Muscle of leg (tissue), 11 donors: ENCODE data around the gene RASSF7. TPM values are rescaled to one million over a fixed set of nuclear protein-coding genes. Genes with fewer than 3 reads are reported as not detected.

Source experiments
- DNase-seq: peaks from one replicate; pipeline ENCODE4 v3.0.0; 2013
- H3K27ac ChIP-seq: one replicate; pipeline ENCODE4 v1.5.1; 2013; ENCODE audit warnings: mild to moderate bottlenecking, low read length, control low read depth
- H3K27me3 ChIP-seq: one replicate; pipeline ENCODE4 v1.6.1; 2013; ENCODE audit warnings: low read length; ENCODE audit not compliant: control insufficient read depth, insufficient read depth
- H3K36me3 ChIP-seq: one replicate; pipeline ENCODE4 v1.6.1; 2013; ENCODE audit warnings: low read length; ENCODE audit not compliant: control insufficient read depth, insufficient read depth
- H3K4me1 ChIP-seq: one replicate; pipeline ENCODE4 v1.6.1; 2013; ENCODE audit warnings: low read length; ENCODE audit not compliant: control insufficient read depth, insufficient read depth
- H3K4me3 ChIP-seq: one replicate; pipeline ENCODE4 v1.5.1; 2013; ENCODE audit warnings: low read length, control low read depth
- H3K9me3 ChIP-seq: replicated peaks from 2 replicates; pipeline ENCODE4 v1.6.1; 2013; ENCODE audit warnings: low read depth, low read length; ENCODE audit not compliant: control insufficient read depth
- WGBS: methylation state at CpG from one replicate; pipeline ENCODE4 v1.1.5; 2013; ENCODE audit warnings: missing lambda C conversion rate; ENCODE audit not compliant: insufficient coverage; 5-methylcytosine and 5-hydroxymethylcytosine counted together
- polyA plus RNA-seq, 8 donors: library from polyadenylated mRNA; unstranded; fragments of 120-200 nt; gene quantifications; one replicate each; pipeline versions ENCODE4 v1.2.1 to v1.2.3, GENCODE V29; 2013; ENCODE audit warnings: inconsistent platforms in 1 of 8, low replicate concordance in 1 of 8; ENCODE audit not compliant: insufficient read length in 8 of 8, insufficient read depth in 1 of 8
- total RNA-seq: library from RNA; stranded (reverse); fragments of 120-200 nt; gene quantifications from one replicate; pipeline ENCODE4 v1.2.4, GENCODE V29; 2013

RASSF7 gene
- total and polyA plus RNA-seq, 9 donors = 2.3 to 4.4 (median 2.6) TPM

DNA sequence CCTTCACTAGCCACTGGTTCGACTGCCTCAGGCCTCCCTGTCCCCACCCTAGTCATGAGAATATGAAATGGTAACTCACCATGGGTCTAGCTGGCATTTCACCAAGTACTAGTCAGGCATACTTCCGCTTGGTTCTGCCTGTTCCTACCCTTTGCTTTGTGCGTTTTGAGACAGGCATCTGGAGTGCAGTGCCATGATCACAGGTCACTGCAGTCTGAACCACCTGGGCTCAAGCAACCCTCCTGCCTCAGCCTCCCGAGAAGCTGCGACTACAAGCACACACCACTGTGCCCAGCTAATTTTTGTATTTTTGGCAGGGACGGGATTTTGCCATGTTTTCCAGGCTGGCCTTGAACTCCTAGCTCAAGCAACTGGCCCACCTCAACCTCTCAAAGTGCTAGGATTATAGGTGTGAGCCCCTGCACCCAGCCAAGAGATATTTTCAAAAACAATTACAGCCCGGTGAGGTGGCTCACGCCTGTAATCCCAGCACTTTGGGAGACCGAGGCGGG, 39.5 kb upstream of the RASSF7 start:
- H3K9me3 ChIP-seq = no peaks in the 10 kb centered on the region
- H3K27me3 ChIP-seq = no peaks in the 10 kb centered on the region
- peaks cover 6% of the 10 kb centered on the region for H3K4me1 ChIP-seq
- WGBS = 87% methylated on average over 5 of the region's 10 CpGs
- no peak overlapping the region for H3K4me3 ChIP-seq
- no peaks in the 10 kb centered on the region for H3K36me3 ChIP-seq
- no peak for DNase-seq
- no peak overlapping the region for H3K27ac ChIP-seq

- Histone ChIP-seq H3K27me3 (no peaks in the 10 kb centered on the region), H3K4me1 (peaks cover 24% of the 10 kb centered on the region), H3K36me3 (peaks cover 8% of the 10 kb centered on the region), H3K27ac (no peak overlapping the region), H3K4me3 (no peak overlapping the region), H3K9me3 (no peaks in the 10 kb centered on the region)
- DNase-seq = no peak
- 72% methylated on average over 9 of the region's 17 CpGs for WGBS
Measured at GRCh38 chr11:526192-526591, 34.6 kb upstream of the RASSF7 start.

- no peak for DNase-seq
- peaks cover 29% of the 10 kb centered on the region for H3K36me3 ChIP-seq
- peak overlapping the region; percentile 63 for H3K27ac ChIP-seq
- H3K27me3 ChIP-seq = no peaks in the 10 kb centered on the region
- 79% methylated on average over 25 of the region's 30 CpGs for WGBS
- H3K9me3 ChIP-seq = no peaks in the 10 kb centered on the region
- H3K4me3 ChIP-seq = no peak overlapping the region
- peaks cover 36% of the 10 kb centered on the region for H3K4me1 ChIP-seq
Measured at GRCh38 chr11:528166-528814, 32.5 kb upstream of the RASSF7 start.

DNA sequence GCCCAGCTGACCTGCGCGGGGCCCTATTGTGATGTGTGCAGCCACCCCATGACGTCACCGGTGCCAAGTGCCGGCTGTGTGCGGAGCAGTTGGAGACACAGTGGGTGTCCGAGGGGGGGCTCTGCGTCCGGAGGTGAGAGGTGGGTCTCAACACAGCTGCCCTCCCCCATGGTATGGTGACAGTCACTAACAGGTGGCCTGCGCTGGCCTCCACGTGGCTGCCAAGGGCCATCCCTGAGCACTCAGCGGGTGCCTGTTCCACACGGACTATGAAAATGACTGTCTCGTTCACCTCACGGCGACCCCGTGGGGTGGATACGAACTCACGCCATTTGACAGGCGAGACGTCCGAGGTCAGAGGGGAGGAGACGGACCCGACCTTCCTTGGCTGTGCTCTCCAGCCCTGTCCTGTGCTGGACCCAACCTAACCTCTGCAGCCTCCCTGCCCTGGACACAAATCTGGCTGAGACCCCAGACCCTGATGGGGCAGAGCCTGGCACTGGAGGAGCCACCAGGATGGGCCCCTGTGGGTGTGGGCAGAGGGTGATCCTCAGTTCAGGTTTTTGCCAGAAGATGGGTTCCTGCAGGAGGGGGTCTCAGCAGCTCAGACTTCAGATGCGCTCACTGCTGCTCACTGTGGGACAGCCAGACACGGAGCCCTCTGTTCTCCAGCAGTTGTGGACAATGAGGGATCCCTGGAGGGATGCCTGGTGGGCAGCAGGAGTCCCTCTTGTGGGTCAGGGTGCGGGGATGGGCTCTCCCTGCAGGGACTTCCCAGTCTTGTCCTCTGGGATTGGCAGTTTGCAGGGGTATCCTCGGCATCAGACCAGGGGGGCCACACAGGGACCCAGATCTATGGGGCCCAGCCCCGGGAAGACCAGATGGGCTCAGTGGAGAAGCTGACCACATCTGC, 31.7 kb upstream of the RASSF7 start:
- H3K4me1 ChIP-seq = peaks cover 44% of the 10 kb centered on the region
- no peaks in the 10 kb centered on the region for H3K9me3 ChIP-seq
- peaks cover 36% of the 10 kb centered on the region for H3K36me3 ChIP-seq
- no peaks in the 10 kb centered on the region for H3K27me3 ChIP-seq
- peak overlapping the region; percentile 63 for H3K27ac ChIP-seq
- H3K4me3 ChIP-seq = no peak overlapping the region
- DNase-seq = peak; percentile 70
- WGBS = 67% methylated on average over 28 of the region's 29 CpGs

- DNase-seq = no peak
- Histone ChIP-seq H3K27ac (peak overlapping the region; percentile 63), H3K4me1 (peaks cover 51% of the 10 kb centered on the region), H3K27me3 (no peaks in the 10 kb centered on the region), H3K4me3 (no peak overlapping the region), H3K9me3 (no peaks in the 10 kb centered on the region), H3K36me3 (peaks cover 36% of the 10 kb centered on the region)
- WGBS = 69% methylated on average over 18 of the region's 18 CpGs
Measured at GRCh38 chr11:529728-530411, 30.9 kb upstream of the RASSF7 start.

DNA sequence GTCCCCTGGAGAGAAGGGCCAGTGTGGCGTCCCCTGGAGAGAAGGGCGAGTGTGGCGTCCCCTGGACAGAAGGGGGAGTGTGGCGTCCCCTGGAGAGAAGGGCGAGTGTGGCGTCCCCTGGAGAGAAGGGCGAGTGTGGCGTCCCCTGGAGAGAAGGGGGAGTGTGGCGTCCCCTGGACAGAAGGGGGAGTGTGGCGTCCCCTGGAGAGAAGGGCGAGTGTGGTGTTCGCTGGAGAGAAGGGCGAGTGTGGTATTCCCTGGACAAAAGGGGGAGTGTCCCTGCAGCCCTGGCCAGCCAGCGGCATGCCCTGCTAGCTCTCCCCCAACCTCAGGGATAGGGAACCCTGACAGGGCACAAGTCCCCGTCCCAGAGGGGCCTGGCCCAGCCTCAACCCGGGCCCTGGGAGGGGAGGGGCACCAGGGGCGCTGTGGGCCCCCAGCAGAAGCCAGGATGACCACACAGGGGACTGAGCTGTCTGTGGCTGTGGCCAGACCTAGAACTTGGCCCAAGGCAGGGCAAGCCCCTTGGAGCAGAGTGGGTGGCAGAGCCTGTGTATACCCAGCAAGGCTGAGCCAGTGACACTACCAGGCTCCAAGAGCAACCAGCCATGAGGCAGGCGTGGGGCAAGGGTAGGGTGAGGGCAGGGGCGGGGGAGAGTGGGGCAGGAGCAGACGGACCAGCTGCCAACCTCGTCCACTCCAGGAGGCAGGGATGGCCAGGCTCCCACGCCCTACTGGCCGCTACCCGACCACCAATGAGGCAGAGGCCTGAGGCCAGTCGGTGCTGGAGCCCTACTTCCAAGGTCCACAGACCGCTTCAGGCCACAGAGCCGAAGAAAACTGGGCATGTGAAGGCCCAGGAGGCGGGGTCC, 29.6 kb upstream of the RASSF7 start:
- DNase-seq = no peak
- Histone ChIP-seq H3K9me3 (no peaks in the 10 kb centered on the region), H3K36me3 (peaks cover 36% of the 10 kb centered on the region)

GRCh38 chr11:531919-532526, 28.7 kb upstream of the RASSF7 start:
- Histone ChIP-seq H3K36me3 (peaks cover 36% of the 10 kb centered on the region), H3K4me1 (peaks cover 59% of the 10 kb centered on the region), H3K9me3 (no peaks in the 10 kb centered on the region), H3K27me3 (peaks cover 11% of the 10 kb centered on the region), H3K27ac (no peak overlapping the region), H3K4me3 (no peak overlapping the region)
- no peak for DNase-seq
- 73% methylated on average over 12 of the region's 18 CpGs for WGBS

More for the DNA sequence above, 29.6 kb upstream of the RASSF7 start:
- WGBS = 90% methylated on average over 19 of the region's 28 CpGs
- Histone ChIP-seq H3K4me1 (peaks cover 54% of the 10 kb centered on the region), H3K4me3 (no peak overlapping the region), H3K27ac (no peak overlapping the region), H3K27me3 (peaks cover 3% of the 10 kb centered on the region)

DNA sequence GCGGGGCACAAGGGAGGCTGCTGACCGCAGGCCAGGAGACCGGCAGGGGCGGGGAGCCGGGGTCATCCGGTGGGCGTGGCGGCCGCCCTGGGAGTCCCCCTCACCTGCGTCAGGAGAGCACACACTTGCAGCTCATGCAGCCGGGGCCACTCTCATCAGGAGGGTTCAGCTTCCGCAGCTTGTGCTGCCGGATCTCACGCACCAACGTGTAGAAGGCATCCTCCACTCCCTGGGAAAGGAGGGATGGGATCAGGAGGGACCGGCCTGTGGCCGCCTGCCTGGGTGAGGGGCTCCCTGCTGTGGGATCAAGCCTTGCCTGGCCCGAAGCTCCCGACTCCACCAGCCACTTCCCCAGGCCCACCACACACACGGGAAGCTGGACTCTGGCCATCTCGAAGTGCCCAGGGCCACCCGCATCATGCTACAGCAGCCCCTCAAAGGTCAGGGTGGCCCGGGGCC, 28.2 kb upstream of the RASSF7 start:
- H3K4me1 ChIP-seq = peaks cover 65% of the 10 kb centered on the region
- WGBS = 84% methylated on average over 20 of the region's 23 CpGs
- peaks cover 36% of the 10 kb centered on the region for H3K36me3 ChIP-seq
- no peaks in the 10 kb centered on the region for H3K9me3 ChIP-seq
- no peak overlapping the region for H3K4me3 ChIP-seq
- DNase-seq = no peak
- no peak overlapping the region for H3K27ac ChIP-seq
- H3K27me3 ChIP-seq = peaks cover 16% of the 10 kb centered on the region

GRCh38 chr11:532986-533585, 27.7 kb upstream of the RASSF7 start:
- H3K36me3 ChIP-seq = peaks cover 36% of the 10 kb centered on the region
- H3K27me3 ChIP-seq = peaks cover 22% of the 10 kb centered on the region
- no peak overlapping the region for H3K4me3 ChIP-seq
- H3K9me3 ChIP-seq = no peaks in the 10 kb centered on the region
- 88% methylated on average over 29 of the region's 33 CpGs for WGBS
- H3K27ac ChIP-seq = no peak overlapping the region
- no peak for DNase-seq
- peaks cover 69% of the 10 kb centered on the region for H3K4me1 ChIP-seq
